ENCODE measurements around the gene ZNF512B. TPM values are rescaled to one million over a fixed set of nuclear protein-coding genes. Genes with fewer than 3 reads are reported as not detected.
"Not testable (repeated sequence)": the region's sequence is repeated elsewhere in the genome, so short reads cannot be mapped to it uniquely, and the experiment has no call there.

ZNF512B gene
- total RNA-seq, 2 donors from 2014 or later = 23.7 to 26.8 TPM

- peaks cover 36% of the 10 kb centered on the region for H3K36me3 Mint-ChIP-seq (ENCODE audit: low read depth)
- no peak overlapping the region for H3K9ac ChIP-seq (ENCODE audit: extremely low read depth, low read length, poor library complexity, severe bottlenecking)
These were observed 7.9 kb downstream of the ZNF512B start for GRCh38 chr20:63961664-63962425.

GRCh38 chr20:63960654-63961621 is 8.8 kb downstream of the ZNF512B start:
- not testable (repeated sequence) for H3K4me3 ChIP-seq (ENCODE audit: low read length); H3K27ac Mint-ChIP-seq; H3K9me3 Mint-ChIP-seq; H3K27ac ChIP-seq (ENCODE audit: low read depth, low read length); H3K27me3 ChIP-seq (ENCODE audit: control insufficient read depth, insufficient read depth, low read length, poor library complexity, severe bottlenecking); H3K9ac ChIP-seq (ENCODE audit: extremely low read depth, low read length, poor library complexity, severe bottlenecking); H3K4me3 Mint-ChIP-seq; DNase-seq; H3K27me3 Mint-ChIP-seq (ENCODE audit: insufficient read depth)
- WGBS, 2 experiments (ENCODE audit: insufficient coverage in 1 of 2, insufficient read length in 1 of 2) = 93 to 100% methylated on average over 6 to 15 of the region's 15 CpGs
- Mint-ChIP-seq H3K36me3 (ENCODE audit: low read depth) (peaks cover 26% of the 10 kb centered on the region), H3K4me1 (peaks cover 16% of the 10 kb centered on the region)
- H3K9me3 ChIP-seq (ENCODE audit: control insufficient read depth, low read length) = peaks cover 12% of the 10 kb centered on the region
- H3K4me1 ChIP-seq (ENCODE audit: control insufficient read depth, insufficient read depth, low read length) = peaks cover 12% of the 10 kb centered on the region
- peaks cover 16% of the 10 kb centered on the region for H3K36me3 ChIP-seq (ENCODE audit: control insufficient read depth, insufficient read depth, low read length)

More at GRCh38 chr20:63961664-63962425, 7.9 kb downstream of the ZNF512B start:
- Histone ChIP-seq H3K4me3 (ENCODE audit: low read length) (no peak overlapping the region), H3K9me3 (ENCODE audit: control insufficient read depth, low read length) (peaks cover 21% of the 10 kb centered on the region), H3K36me3 (ENCODE audit: control insufficient read depth, insufficient read depth, low read length) (peaks cover 25% of the 10 kb centered on the region), H3K27me3 (ENCODE audit: control insufficient read depth, insufficient read depth, low read length, poor library complexity, severe bottlenecking) (no peaks in the 10 kb centered on the region), H3K27ac (ENCODE audit: low read depth, low read length) (no peak overlapping the region), H3K4me1 (ENCODE audit: control insufficient read depth, insufficient read depth, low read length) (peaks cover 12% of the 10 kb centered on the region)
- H3K27me3 Mint-ChIP-seq (ENCODE audit: insufficient read depth) = no peaks in the 10 kb centered on the region
- H3K27ac Mint-ChIP-seq = no peak overlapping the region
- TF ChIP-seq CTCF (conservative IDR thresholded peaks at IDR 0.05) = no peak
- peaks cover 16% of the 10 kb centered on the region for H3K4me1 Mint-ChIP-seq
- peaks cover 14% of the 10 kb centered on the region for H3K9me3 Mint-ChIP-seq
- DNase-seq = no peak
- no peak overlapping the region for H3K4me3 Mint-ChIP-seq
- 94 to 96% methylated on average over 14 to 26 of the region's 26 CpGs for WGBS, 2 experiments (ENCODE audit: insufficient coverage in 1 of 2, insufficient read length in 1 of 2)

GRCh38 chr20:63959699-63960075 is 10.0 kb downstream of the ZNF512B start:
- H3K4me3 ChIP-seq (ENCODE audit: low read length) = no peak overlapping the region
- TF ChIP-seq CTCF (conservative IDR thresholded peaks at IDR 0.05) = no peak

More at GRCh38 chr20:63959699-63960075, 10.0 kb downstream of the ZNF512B start:
- H3K27me3 Mint-ChIP-seq (ENCODE audit: insufficient read depth) = no peaks in the 10 kb centered on the region
- WGBS, 2 experiments (ENCODE audit: insufficient coverage in 1 of 2, insufficient read length in 1 of 2) = 93% methylated on average over 17 of the region's 17 CpGs; no CpG with 5 or more reads in 1 of the 2 experiments
- peaks cover 19% of the 10 kb centered on the region for H3K4me1 Mint-ChIP-seq
- H3K9me3 Mint-ChIP-seq = peaks cover 3% of the 10 kb centered on the region
- no peak overlapping the region for H3K27ac Mint-ChIP-seq
- H3K27ac ChIP-seq (ENCODE audit: low read depth, low read length) = no peak overlapping the region
- no peak overlapping the region for H3K4me3 Mint-ChIP-seq
- peaks cover 11% of the 10 kb centered on the region for H3K9me3 ChIP-seq (ENCODE audit: control insufficient read depth, low read length)
- no peak overlapping the region for H3K9ac ChIP-seq (ENCODE audit: extremely low read depth, low read length, poor library complexity, severe bottlenecking)
- H3K4me1 ChIP-seq (ENCODE audit: control insufficient read depth, insufficient read depth, low read length) = peaks cover 13% of the 10 kb centered on the region
- H3K27me3 ChIP-seq (ENCODE audit: control insufficient read depth, insufficient read depth, low read length, poor library complexity, severe bottlenecking) = no peaks in the 10 kb centered on the region
- H3K36me3 Mint-ChIP-seq (ENCODE audit: low read depth) = peaks cover 28% of the 10 kb centered on the region
- peaks cover 16% of the 10 kb centered on the region for H3K36me3 ChIP-seq (ENCODE audit: control insufficient read depth, insufficient read depth, low read length)
- no peak for DNase-seq

Measured in endodermal cell (in vitro differentiated cells).